Fibroblast of mammary gland (primary cell): ENCODE data around the gene ZNF396.

ENCODE experiments used
- DNase-seq: peaks from one replicate; pipeline ENCODE4 v3.0.0-alpha.2; 2010; ENCODE audit warnings: low read depth
- H3K4me3 ChIP-seq: 2 replicates; pipeline ENCODE4 v1.5.1; 2011; ENCODE audit warnings: low read depth, mild to moderate bottlenecking, low read length, moderate library complexity; ENCODE audit not compliant: control insufficient read depth
- TF ChIP-seq, protein P1 (sequence below): conservative IDR thresholded peaks from 2 replicates; pipeline ENCODE4 v1.5.1; 2011; ENCODE audit warnings: low read depth, low read length, inconsistent platforms; ENCODE audit not compliant: control insufficient read depth, insufficient read depth

The ZNF396 gene

GRCh38 chr18:35362531-35362930 lies 14.6 kb downstream of the ZNF396 start:
- H3K4me3 ChIP-seq: no peak overlapping the region
- TF ChIP-seq, protein P1, sequence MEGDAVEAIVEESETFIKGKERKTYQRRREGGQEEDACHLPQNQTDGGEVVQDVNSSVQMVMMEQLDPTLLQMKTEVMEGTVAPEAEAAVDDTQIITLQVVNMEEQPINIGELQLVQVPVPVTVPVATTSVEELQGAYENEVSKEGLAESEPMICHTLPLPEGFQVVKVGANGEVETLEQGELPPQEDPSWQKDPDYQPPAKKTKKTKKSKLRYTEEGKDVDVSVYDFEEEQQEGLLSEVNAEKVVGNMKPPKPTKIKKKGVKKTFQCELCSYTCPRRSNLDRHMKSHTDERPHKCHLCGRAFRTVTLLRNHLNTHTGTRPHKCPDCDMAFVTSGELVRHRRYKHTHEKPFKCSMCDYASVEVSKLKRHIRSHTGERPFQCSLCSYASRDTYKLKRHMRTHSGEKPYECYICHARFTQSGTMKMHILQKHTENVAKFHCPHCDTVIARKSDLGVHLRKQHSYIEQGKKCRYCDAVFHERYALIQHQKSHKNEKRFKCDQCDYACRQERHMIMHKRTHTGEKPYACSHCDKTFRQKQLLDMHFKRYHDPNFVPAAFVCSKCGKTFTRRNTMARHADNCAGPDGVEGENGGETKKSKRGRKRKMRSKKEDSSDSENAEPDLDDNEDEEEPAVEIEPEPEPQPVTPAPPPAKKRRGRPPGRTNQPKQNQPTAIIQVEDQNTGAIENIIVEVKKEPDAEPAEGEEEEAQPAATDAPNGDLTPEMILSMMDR: no peak
- no peak for DNase-seq

- DNase-seq: no peak
- H3K4me3 ChIP-seq: no peak overlapping the region
- TF ChIP-seq, protein P1: no peak
These were observed 15.4 kb downstream of the ZNF396 start for GRCh38 chr18:35361570-35362321.

DNA sequence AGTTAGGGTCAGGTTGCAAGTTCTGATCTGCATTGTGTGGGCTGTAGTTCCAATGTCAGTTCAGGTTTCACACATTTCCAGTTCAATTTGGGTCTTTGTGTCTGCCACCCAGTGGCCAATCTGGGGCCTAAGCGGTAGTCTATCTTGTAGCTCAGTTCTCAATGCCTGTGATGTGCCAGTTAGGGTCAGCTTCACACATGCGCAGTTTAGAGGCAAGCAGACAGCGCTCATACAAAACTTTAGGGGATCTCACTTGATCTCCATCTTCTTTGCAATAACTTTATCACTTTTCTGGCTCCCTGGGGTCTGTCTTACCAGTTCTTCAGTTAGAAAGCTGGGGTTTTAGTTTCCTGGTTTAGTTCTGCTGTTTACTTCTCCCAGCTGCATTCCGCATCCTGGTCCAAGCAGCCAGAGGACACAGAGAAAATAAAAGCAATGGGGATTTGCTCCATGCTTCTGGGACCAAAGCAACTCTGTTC lies 22.0 kb downstream of the ZNF396 start:
- H3K4me3 ChIP-seq: no peak overlapping the region
- TF ChIP-seq, protein P1: peak; percentile 81
- DNase-seq: peak; percentile 81

DNA sequence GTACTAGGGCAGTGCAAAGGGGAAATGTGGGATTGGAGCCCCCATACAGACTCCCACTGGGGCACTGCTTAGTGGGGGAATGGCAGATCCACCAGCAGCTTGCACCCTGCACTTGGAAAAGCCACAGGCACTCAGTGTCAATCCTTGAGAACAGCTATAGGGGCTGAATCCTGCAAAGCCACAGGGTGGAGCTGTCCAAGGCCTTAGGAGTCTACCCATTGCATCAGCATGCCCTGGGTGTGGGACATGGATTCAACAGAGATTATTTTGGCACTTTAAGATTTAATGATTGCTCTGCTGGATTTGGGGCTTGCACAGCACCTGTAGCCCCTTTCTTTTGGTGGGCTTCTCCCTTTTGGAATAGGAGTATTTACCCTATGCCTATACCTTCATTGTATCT lies 24.4 kb downstream of the ZNF396 start:
- H3K4me3 ChIP-seq: no peak overlapping the region
- no peak for DNase-seq
- TF ChIP-seq, protein P1: no peak

DNA sequence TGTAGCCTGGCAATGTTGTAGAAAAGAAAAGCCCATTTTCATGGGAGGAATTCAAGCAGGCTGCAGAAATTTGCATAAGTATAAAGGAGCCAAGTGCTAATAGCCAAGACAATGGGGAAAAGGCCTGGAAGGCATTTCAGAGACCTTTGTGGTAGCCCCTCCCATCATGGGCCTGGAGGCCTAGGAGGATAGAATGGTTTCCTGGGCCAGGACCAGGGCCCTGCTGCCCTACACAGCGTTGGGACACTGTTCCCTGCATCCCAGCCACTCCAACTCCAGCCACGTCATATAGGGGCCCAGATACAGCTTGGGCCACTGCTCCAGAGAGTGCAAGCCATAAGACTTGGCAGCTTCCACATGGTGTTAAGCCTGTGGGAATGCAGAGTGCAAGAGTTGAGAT lies 24.9 kb downstream of the ZNF396 start:
- TF ChIP-seq, protein P1: no peak

GRCh38 chr18:35348001-35348400 lies 29.1 kb downstream of the ZNF396 start:
- TF ChIP-seq, protein P1: no peak
- H3K4me3 ChIP-seq: no peak overlapping the region
- no peak for DNase-seq

More for the DNA sequence above, 24.9 kb downstream of the ZNF396 start:
- no peak for DNase-seq
- no peak overlapping the region for H3K4me3 ChIP-seq
